Hepatocyte (in vitro differentiated cells): Measurements from ENCODE around the gene RNF32.
"Not testable (repeated sequence)": the region's sequence is repeated elsewhere in the genome, so short reads cannot be mapped to it uniquely, and the experiment has no call there.

Experiments used
- CTCF ChIP-seq: fragments of 200-600 bp; sonication (generic); IDR thresholded peaks from 2 replicates; pipeline ENCODE4 v1.5.1; 2016; ENCODE audit warnings: antibody characterized with exemption, mild to moderate bottlenecking; ENCODE audit not compliant: poor library complexity
- EZH2 ChIP-seq: fragments of 200-600 bp; sonication (generic); IDR thresholded peaks from 2 replicates; pipeline ENCODE4 v1.6.1; 2016; ENCODE audit warnings: antibody characterized with exemption, mild to moderate bottlenecking, borderline replicate concordance

- TF ChIP-seq CTCF, EZH2: not testable (repeated sequence)
Observed at GRCh38 chr7:156637093-156637492, 3.5 kb upstream of the RNF32 start.
